Posterior vena cava (tissue), 2 donors: ENCODE results near the gene RPS19BP1. TPM values are rescaled to one million over a fixed set of nuclear protein-coding genes. Genes with fewer than 3 reads are reported as not detected.
"Not testable (repeated sequence)": the region's sequence is repeated elsewhere in the genome, so short reads cannot be mapped to it uniquely, and the experiment has no call there.

Source experiments
- DNase-seq: peaks from one replicate; pipeline ENCODE4 v3.0.0-alpha.2; 2020; ENCODE audit warnings: low spot score
- intact Hi-C, 2 donors: fragments of 100-400 bp; cut with DNase I; formaldehyde crosslinking; loops; one replicate each; pipeline versions ENCODE4 v1.14.1 to v1.14.2; 2022 to 2023
- total RNA-seq, 2 donors: library from RNA; stranded (reverse); fragmentation: NEBNext Ultra II Directional; extraction: Animal tissue kit (Norgen Biotek cat#: 25700); gene quantifications; one replicate each; pipeline ENCODE4 v1.2.1, GENCODE V29; 2021
- donor health status: DM: yes; HTN: yes; CAD: no.
- donor health status: DM: yes; HTN: yes; CAD: no.

RPS19BP1 gene
- total RNA-seq, 2 donors from 2014 or later: 49.9 to 54.4 TPM

DNA sequence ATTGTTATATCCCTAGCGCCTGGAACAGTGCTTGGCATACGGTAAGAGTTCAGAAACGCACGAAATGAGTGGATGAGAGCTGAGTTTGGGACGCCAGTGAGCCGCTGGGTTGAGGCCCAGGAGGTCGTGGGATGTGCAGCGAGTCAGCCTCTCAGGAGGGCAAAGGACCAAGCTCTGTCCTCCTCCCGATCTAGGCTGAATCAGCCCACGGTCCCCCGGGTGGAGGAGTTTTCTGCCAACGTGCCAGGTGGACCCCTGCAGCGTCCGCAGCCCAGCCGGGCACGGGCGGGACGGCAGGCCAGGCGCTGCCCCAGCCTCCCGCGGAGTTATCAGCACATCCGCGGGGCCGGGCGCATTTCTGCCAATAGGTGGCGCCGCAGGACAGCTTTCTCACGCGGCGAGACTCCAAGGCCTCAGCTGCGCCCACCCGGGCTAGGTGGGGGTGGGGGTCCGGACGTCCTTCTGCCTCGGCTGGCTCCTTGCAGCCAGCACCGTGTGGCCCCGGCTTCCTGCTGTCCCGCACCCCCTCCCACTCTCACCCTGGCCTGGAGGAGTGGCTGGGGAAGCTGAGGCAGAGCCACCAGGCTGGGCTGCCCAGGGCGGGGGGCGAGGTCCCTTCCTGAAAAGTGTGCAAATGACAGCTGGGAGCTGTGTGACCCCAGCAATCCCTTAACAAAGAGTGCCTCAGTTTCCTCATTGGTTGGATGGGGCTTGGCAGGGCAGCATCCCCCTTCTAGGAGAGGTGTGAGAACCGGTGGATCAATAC is 2.2 kb upstream of the RPS19BP1 start:
- intact Hi-C loops: loop anchor here (5.0 to 10.0 kb wide), 4 partner anchors 42 to 820 kb away; no protein-coding TSS in a partner anchor
- peak; percentile 95 for DNase-seq

DNA sequence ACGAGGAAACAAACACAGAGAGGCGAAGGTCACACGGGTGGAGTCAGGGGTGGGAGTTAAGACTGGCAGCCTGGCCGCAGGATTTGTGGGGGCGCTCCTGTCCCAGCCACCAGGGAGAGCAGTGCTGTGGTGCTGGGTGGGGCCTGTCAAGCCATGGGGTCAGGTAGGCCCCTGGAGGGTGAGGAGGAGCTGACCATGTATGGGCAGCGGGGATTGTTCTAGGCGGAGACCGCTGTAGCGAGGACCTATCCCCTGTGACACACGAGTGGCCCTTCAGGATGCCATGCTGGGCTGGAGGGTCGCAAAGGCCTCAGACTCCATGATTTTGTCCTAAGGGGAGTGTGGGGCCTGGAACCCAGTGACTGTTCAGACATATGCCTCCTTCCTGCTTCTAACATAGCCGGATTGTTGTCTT is 1.6 kb upstream of the RPS19BP1 start:
- no peak for DNase-seq
- intact Hi-C loops: loop anchor here in 1 of 2 donors (5.0 to 10.0 kb wide), 2 partner anchors 42 to 821 kb away; no protein-coding TSS in a partner anchor

DNA sequence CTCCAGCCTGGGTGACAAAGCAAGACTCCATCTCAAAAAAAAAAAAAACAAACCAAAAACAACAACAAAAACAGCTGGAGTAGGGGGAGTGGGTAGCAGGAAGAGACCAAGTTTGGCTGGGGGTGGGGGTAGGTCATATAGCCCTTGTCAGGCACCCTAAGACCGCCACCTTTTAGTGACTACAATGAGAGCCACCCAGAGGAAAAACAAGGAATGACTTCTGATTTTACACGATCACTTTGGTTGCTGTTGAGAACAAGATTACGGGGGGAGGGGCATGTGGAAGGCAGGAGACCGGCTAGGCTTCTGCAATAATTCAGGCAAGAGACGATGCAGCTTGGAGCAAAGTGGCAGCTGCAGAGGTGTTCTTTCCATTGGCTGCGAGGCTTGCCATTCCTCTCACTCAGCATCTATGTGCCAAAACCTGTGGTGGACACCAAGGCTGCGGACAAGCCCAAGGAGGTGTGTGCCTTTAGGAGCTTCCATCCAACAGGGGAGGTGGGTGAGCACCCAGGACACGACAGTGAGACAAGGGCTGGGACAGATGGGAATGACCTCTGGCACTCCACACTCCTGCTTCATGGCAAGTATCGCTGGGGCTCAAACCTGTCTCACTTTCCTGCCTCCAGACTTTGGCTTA is 1.7 kb downstream of the RPS19BP1 start:
- intact Hi-C loops: loop anchor here in 1 of 2 donors (5.0 to 10.0 kb wide), 2 partner anchors 39 to 824 kb away; no protein-coding TSS in a partner anchor
- DNase-seq: no peak

DNA sequence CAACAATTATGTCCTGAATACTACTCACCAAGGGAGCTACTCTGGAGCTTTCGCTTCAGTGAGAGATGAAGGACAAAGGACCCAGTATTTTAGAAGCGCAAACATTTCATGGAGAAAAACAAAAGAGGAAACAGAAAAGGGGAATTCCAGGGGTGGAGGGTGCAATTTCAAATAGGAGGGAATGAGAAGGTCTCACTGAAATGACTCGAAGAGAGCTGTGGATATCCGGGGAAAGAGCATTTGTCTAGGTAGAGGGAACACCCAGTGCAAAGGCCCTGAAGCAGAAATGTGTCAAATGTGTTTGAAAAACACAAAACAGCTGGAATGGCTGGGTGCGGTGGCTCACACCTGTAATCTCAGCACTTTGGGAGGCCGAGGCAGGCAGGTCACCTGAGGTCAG is 2.4 kb downstream of the RPS19BP1 start:
- intact Hi-C loops: loop anchor here in 1 of 2 donors (5.0 to 10.0 kb wide), 2 partner anchors 38 to 825 kb away; no protein-coding TSS in a partner anchor
- no peak for DNase-seq

DNA sequence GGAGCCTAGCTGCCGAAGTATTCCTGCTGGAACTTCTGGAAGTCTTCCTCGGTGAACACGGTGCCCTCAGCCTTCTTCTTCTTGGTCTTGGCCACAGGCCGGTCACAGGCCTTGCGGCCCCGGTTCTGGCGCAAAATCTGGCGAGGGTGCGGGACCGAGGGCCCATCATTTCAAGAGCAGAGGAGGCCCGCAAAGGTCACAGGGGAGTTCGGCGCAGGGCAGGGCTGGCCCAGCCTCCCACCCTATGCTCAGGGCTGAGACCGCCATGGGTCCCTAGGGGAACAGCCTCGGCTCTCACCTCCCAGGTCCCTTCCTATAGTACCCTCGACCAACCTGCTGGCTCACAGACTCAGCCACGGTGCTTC is 3.1 kb downstream of the RPS19BP1 start:
- intact Hi-C loops: no loop called here
- DNase-seq: no peak

DNA sequence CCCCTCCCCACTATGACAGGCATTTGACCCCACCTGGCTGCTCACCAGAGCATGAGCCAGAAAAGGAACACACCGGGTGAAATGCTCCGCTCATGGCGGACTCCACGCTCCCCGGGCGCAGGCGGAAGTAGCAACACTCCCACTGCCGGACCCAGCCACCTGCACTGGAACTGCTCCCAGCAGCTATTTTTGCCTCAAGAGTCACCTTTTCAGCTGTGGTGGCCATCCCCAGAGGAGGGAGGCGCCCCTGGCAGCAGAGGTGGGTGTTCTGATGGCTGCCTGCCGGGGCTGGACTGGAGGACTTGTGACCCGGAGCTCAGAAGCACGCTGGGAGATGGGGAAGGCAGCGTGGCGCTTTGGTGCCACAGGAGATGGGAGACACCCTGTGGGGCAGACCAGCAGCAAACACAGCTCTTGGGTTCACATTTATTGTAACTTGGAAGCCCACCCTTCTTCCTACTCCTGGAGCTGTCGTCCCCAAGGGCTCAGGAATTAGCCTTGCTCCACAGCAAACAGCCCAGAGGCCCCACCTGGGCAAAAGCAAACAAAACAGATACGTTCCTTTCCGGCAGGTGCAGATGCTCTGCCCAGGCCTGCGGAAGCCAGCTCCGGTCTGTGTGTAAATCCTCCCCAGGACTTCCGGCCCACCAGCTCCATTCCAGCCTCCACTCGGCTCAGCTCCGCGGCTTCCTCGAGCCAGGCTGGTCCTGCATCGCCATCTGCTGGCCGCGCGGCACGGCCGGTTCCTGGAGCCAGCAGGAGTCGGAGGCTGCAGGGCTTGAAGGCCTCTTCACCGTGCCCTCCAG is 3.7 kb downstream of the RPS19BP1 start:
- intact Hi-C loops: no loop called here
- DNase-seq: peak; percentile 97

DNA sequence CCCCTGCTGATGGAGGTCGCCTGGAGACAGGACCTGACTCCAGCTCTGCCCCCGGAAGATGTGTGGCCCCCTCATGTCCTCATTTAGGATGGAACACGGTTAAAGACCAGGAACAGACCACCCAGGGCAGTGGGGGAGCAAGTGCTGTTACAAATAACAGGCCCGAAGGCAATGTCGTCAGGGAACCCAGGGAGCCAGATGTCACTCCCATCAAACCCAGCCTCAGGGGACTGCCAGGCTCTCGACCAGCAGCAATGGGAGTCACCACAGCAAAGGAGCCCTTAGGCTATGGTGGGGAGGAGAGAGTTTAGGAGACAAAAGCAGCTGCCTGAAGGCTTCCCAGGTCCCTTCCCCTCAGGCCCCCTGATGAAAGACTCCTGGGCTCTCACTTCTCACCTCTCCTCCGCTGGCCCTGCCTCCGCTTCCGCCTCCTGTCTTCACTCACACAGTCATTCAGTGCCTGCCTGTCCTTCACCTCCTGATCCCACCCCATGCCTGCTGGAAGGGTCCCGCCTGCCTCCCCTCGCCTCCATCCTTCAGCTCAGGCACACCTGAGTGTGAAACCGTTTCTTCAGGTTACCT is 4.4 kb downstream of the RPS19BP1 start:
- DNase-seq: no peak
- intact Hi-C loops: no loop called here

DNA sequence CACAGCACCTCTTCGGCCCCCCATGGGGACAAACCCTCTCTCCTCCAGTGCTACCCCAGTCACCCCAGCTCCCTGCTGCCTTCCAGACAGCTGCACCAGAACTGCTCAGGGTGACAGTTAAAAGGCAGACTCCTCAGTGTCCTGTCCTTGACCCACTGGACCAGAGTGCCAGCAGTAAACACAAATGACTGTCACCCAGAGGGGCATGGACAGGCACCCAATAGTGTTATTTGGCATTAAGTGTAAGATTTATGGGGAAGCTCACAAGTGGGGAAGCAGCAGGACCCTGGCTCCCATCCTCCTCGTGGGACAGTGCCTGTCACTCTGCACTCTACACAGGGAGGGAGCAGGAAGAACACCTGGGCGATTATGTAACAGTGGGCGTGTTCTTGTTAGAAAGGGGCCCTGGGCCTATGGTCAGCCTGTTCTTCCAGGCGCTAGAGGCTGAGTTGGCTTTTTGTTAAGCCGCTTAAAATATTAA is 5.0 kb downstream of the RPS19BP1 start:
- no peak for DNase-seq
- intact Hi-C loops: no loop called here

DNA sequence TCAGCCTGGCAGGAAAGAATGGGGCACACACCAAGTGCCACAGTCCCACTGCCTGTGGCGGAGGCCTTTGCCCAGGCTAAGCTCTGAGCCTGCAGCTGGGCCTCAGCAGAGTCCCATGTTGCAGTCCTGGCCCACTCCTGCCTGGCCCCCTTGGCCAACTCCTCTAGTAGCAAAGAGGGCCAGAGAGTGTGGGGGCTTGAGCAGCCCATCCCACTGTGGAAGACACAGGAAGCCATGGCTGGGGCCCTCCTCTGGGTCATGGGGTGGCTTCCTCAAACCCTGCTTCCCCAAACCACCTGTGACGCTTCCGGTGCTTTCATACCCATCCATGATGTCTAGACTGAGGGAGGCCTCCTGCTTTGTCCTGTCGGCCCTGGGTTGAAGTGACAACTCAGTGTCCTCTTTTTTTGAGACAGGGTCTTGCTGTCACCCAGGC is 5.8 kb downstream of the RPS19BP1 start:
- intact Hi-C loops: no loop called here
- no peak for DNase-seq

DNA sequence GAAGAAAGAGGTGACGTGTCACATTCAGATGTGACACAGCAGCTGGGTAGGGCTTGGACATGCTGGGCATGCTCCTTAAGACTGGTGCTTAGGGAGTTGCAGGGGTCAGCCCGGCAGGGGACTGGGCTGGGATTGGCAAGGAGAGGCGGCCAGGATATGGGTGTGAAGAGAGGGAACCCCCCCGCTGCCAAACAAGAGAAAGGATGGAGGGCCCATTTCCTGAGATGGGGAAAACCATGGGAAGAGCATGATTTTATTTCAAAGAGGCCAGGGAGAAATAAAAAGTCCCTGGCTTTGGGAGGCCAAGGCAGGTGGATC is 6.9 kb downstream of the RPS19BP1 start:
- intact Hi-C loops: no loop called here
- no peak for DNase-seq

DNA sequence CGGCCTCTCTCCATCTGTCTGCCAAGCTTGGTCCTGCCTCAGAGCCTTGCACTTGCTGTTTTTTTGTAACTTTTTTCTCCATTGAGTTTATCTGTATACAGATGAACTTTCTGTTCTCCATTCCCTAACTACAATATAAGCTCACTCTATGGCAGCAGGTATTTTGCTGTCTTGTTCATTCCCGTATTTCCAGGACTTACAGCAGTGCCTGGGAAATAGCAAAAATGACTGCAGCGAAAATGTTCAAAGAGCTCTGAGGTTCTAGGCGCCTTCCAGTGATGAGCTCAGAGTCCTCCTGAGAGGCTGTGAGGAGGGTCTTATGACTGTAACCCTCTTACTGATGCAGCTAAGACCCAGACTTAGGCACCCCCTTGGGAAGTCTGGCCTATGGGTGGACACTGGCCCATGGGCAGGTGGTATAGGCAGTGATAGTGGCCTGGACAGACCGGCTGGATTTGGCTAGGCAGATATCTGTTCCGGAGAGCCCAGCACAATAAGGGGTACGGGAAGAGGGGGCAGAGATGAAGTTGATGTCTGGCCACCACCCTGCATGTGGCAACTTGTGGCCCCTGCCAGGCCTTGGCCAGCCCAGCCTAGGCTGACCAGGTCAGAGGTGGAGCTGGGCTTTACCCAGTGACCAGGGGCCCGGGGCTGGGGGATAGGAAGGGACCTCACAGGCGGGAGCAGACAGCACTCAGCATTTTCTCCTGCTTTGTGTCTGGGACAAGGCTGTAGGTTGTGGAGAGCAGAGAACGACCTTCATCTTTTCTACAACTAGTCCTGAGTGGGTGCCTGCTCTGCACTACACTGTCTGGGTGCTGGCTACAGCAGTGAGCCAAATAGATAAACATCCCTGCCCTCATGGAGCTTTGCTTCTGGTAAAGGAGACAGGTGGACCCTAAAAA is 7.5 kb downstream of the RPS19BP1 start:
- DNase-seq: no peak
- intact Hi-C loops: no loop called here

DNA sequence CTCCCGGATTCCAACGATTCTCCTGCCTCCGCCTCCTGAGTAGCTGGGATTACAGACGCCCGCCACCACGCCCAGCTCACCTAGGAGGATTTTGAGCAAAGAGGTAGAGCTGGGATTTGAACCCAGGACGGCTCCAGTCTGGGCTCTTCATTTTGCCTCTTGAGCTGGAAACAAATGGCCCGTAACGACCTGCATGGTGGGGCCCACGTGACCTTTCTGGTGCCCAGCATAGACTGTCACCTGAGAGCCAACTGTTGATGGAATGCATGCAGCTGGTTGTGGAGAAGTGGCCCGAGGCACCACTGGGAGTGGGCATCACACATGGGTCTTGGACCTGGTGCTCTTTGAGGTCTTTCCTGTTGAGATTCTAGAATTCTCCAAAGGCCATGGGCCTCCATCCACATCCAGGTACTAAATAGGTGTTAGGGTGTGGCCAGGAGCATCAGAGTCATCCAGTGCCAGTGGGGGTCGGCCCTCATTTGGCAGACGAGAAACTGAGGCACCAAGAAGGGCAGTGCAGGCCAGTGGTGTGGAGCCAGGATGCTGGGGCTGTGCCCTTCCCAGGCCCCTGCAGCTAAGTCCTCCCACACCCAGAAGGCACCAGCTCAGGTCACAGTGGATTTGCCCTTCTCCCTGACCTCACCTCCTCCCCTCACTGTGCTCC is 8.3 kb downstream of the RPS19BP1 start:
- intact Hi-C loops: no loop called here
- DNase-seq: no peak

DNA sequence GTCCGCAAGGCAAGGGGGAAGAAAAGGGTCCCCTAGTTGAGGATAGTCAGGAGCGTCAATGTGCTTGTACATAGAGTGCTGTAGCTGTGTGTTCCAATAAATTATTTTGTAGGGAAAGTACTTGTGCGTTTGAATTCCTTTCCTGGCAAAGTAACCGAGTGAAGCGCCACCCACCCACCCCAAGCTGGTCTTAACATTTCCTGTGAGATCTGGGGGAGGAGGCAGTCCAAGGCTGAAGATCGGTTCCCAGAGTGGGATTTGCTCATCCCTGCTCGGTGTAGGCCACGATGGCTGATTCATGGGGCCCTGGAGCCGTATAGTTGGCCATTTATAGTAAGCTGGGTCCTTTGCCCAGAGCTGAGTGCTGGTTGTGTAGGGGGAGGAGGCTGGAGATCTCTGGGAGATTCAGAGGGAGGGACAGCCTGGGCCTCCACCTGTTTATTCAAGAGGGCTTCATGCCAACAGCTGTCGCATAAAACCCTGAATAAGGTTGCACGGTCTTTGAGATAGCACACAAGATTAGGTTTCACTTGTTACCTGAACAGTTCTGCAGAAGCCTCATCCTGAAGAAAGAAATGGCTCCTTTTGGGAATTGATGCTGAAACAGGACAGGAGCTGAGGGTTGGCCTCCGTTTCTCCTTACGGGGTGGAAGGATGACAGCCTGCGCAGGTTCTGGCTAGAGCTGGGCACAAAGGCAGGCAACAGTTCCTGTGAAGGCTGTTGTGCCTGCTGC is 9.8 kb downstream of the RPS19BP1 start:
- intact Hi-C loops: no loop called here
- no peak for DNase-seq

DNA sequence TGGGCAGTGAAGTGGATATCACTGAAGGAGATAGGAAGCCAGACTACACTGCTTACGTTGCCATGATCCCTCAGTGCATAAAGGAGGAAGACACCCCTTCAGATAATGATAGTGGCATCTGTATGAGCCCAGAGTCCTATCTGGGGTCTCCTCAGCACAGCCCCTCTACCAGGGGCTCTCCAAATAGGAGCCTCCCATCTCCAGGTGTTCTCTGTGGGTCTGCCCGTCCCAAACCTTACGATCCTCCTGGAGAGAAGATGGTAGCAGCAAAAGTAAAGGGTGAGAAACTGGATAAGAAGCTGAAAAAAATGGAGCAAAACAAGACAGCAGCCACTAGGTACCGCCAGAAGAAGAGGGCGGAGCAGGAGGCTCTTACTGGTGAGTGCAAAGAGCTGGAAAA is 10.5 kb downstream of the RPS19BP1 start:
- DNase-seq, intact Hi-C loops: not testable (repeated sequence)

DNA sequence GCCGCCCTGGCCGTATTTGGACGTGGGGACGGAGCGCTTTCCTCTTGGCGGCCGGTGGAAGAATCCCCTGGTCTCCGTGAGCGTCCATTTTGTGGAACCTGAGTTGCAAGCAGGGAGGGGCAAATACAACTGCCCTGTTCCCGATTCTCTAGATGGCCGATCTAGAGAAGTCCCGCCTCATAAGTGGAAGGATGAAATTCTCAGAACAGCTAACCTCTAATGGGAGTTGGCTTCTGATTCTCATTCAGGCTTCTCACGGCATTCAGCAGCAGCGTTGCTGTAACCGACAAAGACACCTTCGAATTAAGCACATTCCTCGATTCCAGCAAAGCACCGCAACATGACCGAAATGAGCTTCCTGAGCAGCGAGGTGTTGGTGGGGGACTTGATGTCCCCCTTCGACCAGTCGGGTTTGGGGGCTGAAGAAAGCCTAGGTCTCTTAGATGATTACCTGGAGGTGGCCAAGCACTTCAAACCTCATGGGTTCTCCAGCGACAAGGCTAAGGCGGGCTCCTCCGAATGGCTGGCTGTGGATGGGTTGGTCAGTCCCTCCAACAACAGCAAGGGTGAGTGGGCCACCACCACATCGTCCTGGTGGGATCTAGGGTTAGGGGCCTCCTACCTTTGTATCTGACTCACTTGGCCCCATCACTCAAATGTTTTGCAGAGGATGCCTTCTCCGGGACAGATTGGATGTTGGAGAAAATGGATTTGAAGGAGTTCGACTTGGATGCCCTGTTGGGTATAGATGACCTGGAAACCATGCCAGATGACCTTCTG is 11.3 kb downstream of the RPS19BP1 start:
- intact Hi-C loops, DNase-seq: not testable (repeated sequence)

DNA sequence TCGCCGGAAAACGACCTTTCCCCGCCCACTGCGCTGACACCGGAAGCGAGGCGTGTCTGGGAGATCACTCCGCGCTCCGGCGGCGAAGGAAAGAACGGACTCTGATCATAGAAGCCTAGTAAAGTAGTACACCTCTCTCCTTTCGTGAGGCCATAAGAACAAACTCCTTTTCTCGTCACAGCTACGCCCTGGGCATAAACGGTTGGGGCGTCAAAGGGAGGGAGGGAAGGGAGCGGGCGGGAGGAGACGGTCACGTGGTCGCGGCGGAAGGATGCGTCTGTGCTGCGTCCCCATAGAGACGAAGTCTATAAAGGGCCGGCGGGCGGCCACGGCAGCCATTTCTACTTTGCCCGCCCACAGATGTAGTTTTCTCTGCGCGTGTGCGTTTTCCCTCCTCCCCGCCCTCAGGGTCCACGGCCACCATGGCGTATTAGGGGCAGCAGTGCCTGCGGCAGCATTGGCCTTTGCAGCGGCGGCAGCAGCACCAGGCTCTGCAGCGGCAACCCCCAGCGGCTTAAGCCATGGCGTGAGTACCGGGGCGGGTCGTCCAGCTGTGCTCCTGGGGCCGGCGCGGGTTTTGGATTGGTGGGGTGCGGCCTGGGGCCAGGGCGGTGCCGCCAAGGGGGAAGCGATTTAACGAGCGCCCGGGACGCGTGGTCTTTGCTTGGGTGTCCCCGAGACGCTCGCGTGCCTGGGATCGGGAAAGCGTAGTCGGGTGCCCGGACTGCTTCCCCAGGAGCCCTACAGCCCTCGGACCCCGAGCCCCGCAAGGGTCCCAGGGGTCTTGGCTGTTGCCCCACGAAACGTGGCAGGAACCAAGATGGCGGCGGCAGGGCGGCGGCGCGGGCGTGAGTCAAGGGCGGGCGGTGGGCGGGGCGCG is 12.1 kb downstream of the RPS19BP1 start, which contains the start of gene ATF4:
Gene ATF4, plus strand, starts transcription at position 337 of the 880 bp plus-strand sequence. CDS start 884 bp downstream, outside the sequence.
- peak; percentile 98 for DNase-seq
- intact Hi-C loops: no loop called here
